RWPE1 (cell line): ENCODE results near the gene ARSA.
A peak's percentile ranks its signal among the peaks of the same experiment; 100 is the strongest.

ENCODE experiments used
- CTCF ChIA-PET: fragments of 350-600 bp; sonication (Branson Sonifier 250); formaldehyde crosslinking; extraction: SDS; loops from one replicate; lab custom pipeline; 2021; lab: Yijun Ruan, JAX
- POLR2A ChIA-PET: fragments of 400-600 bp; formaldehyde crosslinking; extraction: SDS; loops from one replicate; lab custom pipeline; 2020; ENCODE audit warnings: antibody characterized with exemption; ENCODE audit not compliant: low non-redundant PET; lab: Yijun Ruan, JAX
- DNase-seq: peaks from one replicate; pipeline ENCODE4 v3.0.0; 2012; ENCODE audit warnings: low spot score
- H3K27ac ChIP-seq: fragments of 450-650 bp; 2 replicates; pipeline ENCODE4 v1.5.1; 2017
- TF ChIP-seq, protein P1 (sequence below): fragments of 450-650 bp; conservative IDR thresholded peaks from 2 replicates; pipeline ENCODE4 v1.5.1; 2017; ENCODE audit warnings: low read depth, mild to moderate bottlenecking

Gene ARSA

DNA sequence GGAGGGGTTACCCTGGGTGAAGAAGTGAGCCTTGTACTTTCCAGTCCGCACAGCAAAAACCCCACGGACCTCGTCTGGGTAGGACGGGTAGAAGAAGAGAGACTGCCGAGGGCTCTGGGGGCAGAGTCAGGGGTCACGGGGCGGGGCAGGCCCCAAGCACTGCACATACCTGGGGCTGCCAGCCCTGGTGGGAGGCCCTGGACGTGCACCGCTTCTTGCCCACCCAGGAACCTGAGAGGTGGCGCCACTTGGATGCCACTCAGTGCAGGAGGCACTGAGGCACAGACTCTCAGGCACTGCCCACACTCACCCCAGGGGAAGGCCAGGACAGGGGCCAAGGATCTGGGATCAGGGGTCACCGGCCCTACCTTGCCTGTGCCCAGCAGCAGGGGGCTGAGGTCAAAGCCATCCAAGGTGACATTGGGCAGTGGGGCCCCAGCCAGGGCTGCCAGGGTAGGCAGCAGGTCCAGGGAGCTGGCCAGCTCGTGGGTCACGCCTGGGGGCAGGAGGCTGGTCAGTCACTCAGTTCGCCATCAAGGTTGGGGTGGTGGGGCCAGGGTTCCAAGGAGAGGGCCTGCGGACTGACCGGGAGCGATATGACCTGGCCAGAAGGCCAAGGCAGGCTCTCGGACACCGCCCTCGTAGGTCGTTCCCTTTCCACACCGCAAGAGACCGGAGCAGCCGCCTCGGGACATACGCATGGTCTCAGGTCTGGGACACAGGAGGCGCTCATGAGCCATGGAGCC lies 2.2 kb downstream of the ARSA start:
- POLR2A ChIA-PET = no interaction called here
- TF ChIP-seq, protein P1, sequence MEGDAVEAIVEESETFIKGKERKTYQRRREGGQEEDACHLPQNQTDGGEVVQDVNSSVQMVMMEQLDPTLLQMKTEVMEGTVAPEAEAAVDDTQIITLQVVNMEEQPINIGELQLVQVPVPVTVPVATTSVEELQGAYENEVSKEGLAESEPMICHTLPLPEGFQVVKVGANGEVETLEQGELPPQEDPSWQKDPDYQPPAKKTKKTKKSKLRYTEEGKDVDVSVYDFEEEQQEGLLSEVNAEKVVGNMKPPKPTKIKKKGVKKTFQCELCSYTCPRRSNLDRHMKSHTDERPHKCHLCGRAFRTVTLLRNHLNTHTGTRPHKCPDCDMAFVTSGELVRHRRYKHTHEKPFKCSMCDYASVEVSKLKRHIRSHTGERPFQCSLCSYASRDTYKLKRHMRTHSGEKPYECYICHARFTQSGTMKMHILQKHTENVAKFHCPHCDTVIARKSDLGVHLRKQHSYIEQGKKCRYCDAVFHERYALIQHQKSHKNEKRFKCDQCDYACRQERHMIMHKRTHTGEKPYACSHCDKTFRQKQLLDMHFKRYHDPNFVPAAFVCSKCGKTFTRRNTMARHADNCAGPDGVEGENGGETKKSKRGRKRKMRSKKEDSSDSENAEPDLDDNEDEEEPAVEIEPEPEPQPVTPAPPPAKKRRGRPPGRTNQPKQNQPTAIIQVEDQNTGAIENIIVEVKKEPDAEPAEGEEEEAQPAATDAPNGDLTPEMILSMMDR = no peak
- CTCF ChIA-PET = no interaction called here
- no peak overlapping the region for H3K27ac ChIP-seq
- no peak for DNase-seq

DNA sequence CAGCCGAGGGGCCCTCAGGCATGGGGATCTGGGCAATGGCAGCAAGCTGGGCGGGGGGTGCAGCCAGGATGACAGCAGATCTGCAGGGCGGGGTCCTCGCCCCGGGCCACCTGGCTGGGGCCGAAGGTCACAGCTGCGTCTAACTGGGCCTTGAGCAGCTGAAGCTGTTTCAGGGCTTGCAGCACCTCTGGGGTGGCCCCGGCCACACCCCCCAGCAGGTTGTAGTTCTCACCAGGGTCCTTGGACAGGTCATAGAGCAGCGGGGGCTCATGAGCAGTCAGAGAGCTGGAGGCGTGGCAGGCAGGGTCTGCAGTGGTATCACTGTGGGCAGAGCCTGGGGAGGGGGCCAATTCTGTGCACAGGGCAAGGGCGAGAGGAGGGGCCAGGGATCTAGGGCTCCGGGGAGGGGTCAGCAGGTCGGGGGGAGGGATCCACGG lies 2.8 kb downstream of the ARSA start:
- no peak for DNase-seq
- H3K27ac ChIP-seq = peak overlapping the region; percentile 11; the same call in 1 of the 2 replicates
- CTCF ChIA-PET = no interaction called here
- TF ChIP-seq, protein P1 = no peak
- POLR2A ChIA-PET = no interaction called here

DNA sequence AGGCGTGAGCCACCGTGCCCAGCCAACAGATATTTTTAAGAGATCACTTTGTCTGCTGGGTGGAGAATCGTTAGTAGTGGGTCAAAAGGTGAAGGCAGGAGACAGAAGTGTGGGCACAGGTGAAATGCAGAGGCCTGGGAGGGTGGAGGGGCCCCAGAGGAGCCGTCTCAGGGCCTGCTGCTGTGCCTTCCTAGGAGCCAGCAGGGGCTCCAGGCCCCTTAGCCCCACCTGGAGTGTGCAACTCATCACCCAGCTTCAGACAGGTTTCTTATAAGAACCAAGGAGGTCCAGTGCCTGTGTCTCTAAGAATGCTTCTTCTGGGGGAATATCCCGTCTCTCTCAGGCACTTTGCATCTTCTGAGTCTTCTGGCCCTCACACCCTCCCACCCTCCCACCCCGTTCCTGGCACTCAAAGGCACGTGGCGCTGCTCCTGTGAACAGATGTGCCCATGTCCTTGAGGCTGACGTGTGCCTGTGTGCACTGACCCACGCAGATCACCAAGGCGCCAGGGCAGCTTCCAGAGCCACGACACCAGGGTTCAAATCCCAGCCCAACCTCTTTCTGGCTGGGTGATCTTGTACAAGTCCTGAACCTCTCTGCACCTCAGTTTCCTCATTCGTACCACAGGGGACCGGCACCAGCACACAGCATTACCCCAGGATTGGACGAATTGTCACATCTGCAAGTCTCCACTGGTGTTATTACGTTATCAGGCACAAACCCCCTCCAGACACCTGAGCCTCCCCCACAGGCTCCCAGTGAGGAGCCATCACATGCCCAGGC lies 3.4 kb downstream of the ARSA start:
- H3K27ac ChIP-seq = peak overlapping the region; percentile 11
- TF ChIP-seq, protein P1 = no peak
- CTCF ChIA-PET = interaction anchor here (0.6 kb wide), 1 partner anchor 610 kb away, joined by 3 read pairs; no protein-coding TSS in a partner anchor
- DNase-seq = no peak
- POLR2A ChIA-PET = no interaction called here

DNA sequence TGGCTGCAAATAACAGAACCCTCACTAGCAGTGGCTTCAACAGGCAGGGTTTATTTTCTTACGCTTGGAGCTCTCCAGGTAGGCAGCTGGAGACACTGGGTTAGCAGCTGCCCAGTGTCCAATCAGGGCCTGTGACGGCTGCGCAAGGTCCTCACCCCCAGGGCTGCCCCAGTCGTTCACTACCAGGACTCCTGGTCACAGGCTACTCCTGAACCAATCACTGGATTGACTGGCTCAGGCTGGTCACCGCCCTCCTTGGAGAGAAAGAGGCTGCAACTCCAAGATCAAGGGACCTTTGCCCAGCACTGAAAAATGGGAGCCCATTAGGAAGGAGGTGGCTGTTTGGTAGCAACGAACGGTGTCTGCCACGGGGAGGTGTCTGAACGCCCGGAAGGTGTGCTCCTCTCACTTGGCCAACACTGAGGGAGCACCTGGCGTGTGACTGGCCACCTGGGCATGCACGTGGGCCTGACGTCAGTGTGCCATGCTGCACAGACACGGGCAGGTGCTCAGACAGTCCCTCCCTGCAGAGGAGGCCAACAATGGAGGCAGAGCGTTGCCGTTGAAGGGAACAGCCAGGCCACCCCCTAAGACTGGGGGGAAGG lies 5.1 kb downstream of the ARSA start:
- ChIA-PET CTCF (no interaction called here), POLR2A (no interaction called here)
- TF ChIP-seq, protein P1 = no peak
- H3K27ac ChIP-seq = peak overlapping the region; percentile 80
- DNase-seq = no peak

DNA sequence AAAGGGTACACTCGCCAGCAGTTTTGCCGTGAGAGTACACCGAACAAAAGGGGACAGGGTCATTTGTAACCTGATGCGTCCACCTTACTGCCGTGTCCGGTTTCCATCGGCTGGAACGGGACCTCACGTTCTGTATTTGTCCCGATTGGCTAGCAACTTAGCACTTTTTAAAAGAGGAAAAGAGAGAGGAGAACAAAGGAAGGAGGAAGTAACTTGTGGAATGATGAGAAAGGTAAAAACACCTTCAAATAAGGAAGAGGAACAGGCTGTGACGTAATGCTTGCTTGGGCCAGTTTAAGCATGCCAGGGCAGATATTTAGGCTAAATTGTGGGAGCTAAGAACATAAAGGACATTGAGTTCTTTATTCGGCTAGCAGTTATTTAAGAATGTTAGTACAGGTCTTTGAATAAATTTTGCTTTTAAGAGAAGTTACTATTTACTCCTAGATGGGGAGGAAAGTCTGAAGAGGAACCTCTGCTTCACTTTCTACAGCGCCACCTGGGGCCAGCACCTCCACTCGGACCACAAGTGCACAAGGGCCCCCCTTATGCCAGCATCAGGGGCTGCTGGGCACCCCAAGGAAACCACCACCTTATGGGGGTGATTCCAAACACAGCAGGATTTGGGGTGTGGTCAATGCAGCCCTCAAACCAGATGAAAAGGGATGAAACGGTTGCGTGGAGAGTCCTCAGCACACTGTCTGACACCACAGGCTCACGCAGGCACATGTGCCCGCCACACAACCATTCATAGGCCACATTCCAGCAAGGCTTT lies 5.8 kb downstream of the ARSA start:
- peak overlapping the region; percentile 80 for H3K27ac ChIP-seq
- ChIA-PET POLR2A (no interaction called here), CTCF (no interaction called here)
- no peak for DNase-seq
- TF ChIP-seq, protein P1 = peak; percentile 43

DNA sequence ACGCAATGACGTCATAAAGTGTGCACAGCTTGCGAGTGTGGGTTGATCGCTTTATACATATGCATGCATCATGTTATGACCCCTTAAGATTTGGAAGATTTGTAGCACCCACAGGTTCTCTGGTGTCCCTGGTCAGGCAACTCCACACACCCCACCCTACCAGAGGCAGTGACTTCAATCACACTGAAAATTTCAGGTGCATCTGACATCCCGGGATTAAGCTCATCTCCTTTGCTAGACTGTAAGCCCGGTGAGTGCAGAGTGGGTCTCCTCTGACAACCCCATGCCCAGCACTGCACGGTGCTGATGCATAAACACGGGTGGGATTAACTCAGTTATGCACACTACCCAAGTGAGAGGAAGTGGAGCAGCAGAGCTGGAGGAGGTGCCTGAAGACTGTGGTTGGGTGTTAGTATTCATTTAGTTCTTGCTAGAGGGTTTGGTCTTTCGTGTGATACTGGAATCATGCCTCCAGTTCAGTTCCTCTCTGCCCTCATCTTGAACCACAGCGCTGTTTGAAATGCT lies 6.5 kb downstream of the ARSA start:
- TF ChIP-seq, protein P1 = no peak
- DNase-seq = no peak
- H3K27ac ChIP-seq = peak overlapping the region; percentile 80
- CTCF ChIA-PET = interaction anchor here (0.9 to 1.1 kb wide), 2 partner anchors 69 to 96 kb away, joined by 3 to 4 read pairs; partner anchors contain the start of gene SCO2
- POLR2A ChIA-PET = no interaction called here
